HuH-7 (cell line): ENCODE measurements around the gene BANF1.
"Not testable (repeated sequence)": the region's sequence is repeated elsewhere in the genome, so short reads cannot be mapped to it uniquely, and the experiment has no call there.

Experiments used
- DNase-seq: peaks from one replicate; pipeline ENCODE4 v3.0.0; 2011; ENCODE audit warnings: low spot score

The BANF1 gene

DNA sequence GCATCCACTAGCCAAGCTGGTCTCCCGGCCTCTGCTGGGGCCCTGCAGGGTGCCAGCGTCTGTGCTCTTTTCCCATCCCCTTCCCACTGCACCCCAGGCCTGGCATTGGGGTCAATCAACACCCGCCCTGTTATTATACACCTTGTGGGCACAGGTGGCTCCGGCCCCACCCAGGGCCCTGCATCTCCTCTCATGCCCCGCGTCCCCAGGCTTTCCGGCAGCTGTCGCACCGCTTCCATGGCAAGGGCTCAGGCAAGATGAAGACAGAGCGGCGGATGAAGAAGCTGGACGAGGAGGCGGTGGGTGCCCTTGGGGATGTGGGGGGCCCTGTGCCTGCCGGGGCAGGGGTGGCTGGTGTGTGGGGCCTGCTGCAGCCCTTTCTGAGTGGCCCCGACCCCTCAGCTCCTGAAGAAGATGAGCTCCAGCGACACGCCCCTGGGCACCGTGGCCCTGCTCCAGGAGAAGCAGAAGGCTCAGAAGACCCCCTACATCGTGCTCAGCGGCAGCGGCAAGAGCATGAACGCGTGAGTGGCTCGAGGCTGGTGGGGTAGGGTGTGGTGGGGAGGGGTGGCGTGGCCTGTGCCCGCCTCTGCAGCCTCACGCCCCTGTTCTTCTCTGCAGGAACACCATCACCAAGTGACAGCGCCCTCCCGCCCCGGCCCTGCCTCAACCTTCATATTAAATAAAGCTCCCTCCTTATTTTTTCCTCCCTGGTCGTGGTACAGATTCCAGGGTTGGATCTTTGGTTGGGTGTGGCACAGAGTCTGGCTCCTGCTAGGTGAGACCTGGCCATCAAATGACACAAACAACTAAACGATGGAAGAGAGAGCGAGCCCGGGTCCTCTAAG is 23.7 kb upstream of the BANF1 start:
- DNase-seq = no peak

DNA sequence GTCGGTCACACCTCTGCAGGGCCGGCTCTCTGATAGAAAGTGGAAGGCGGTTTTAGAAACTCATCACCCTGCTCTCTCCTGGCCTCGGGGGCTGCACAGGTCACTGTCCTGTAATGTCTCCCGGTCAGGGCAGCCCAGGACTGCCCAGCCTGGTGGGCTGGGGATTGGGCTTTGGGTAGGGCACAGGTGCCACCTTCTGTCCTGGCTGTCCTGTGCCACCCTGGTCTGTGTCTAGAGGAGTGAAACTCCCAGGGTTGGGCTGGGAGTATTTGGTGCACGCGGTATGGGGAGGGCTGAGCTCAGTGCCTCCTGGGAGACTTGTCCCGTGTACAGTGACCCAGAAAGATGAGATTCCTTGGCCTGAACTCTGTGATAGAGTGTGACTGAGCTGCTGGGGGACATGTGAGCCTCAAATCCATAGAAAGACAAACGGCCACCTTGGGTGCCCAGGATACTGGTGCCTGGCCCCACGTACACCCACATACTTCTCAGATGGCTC is 23.0 kb upstream of the BANF1 start:
- DNase-seq = no peak

DNA sequence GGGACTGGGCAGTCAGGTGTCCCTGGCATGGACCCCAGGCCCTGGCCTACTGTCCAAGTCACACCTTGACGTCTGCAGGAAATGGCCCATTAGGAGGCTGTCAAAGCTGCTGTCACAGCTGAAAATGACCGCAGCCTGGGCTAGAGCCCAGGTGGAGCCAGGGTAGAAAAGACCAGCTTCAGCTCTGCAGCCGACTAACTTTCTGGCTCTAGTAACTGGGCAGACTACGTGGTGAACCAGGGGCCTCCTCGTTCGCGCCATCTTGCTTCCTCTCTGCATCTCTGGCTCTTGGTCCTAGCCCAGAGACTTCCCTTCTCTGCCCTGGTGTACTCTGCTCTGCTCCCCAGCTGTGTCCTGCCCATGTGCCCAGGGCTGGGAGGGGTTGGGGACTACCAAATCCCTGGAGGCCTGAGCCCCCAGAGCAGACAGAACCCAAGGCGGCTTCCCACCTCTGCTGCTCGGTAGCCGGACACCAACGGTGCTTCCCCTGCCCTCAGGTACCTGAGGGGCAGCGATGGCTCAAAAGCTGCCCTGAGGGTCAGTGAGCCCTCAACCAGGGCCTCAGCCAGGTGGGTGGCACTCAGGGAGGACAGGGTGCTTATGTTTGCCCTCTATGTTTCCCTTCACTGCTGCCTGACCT is 21.1 kb upstream of the BANF1 start:
- no peak for DNase-seq

DNA sequence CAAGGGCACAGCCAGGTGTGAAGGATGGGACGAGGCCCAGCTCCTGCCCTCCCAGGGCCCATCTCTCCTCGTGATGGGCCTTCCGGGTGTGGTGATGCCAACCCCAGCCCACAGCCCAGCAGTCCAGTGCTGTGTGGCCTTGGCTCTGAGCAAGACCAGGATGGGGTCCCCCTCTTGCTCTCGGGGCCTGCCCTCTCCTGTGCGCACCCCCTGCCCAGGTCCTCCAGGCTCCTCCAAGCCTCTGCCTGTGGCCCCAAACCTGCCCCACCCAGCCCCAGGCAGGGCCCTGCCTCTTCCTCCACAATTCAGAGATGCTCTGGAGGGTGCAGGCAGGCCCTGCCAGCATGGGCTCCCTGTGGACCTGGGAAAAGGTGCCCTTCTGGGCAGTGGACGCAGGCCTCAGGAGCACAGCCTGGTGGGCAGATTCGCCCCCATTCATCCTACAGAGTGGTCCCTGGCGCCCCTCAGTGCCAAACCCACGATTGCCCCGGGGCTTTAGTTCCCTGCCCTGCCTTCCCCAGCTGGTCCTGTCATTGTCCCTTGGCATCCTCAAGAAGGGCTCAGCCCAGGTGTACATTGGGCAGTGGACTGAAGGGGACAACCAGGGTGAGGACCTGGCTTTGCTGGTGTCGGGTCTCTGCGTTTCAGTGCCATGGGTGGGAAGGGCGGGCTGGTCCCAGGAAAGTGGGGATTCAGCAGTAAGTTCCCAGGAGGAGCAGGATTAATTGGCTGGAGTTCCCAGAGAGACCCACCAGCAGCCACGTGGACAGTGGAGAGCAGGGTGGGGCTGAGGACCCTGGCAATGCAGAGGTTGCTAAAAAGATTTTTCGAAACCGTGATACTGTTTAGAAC is 20.1 kb upstream of the BANF1 start:
- DNase-seq = no peak

DNA sequence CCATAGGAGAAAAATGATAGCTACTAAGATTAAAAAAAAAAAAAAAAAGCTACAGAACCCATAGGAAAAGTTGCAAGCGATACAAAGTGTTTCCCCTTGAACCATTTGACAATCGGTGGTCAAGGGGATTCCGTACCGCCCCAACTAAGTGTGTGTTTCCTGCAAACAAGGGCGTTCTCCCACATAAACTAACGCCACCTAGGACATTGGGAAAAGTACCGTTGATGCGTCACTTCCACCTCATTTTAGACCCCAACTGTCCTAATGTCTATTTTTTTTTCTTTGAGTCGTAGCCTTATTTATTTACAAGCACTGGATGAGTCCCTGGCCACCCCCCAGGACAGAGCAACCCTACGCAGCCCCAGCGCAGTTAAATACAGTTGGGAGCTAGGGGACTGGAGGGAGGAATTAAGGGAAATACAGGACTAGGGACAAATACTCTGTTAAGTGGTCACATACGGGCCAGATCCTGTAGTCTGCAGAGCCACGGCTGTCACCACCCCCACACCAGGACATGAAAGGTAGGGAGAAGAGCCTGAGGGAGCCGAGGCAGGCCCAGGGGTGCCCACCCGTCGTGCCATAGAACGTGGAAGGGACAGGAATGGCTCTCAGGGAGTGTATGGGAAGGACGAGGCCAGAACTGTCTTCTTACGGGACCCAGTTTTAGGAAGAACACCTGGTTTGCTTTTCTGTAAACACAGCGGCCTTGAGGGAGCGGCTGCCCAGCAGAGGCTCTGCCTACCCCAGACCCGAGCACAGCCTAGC is 19.3 kb upstream of the BANF1 start:
- DNase-seq = no peak

GRCh38 chr11:65983589-65983987 is 18.7 kb upstream of the BANF1 start:
- no peak for DNase-seq

GRCh38 chr11:65987336-65987735 is 15.0 kb upstream of the BANF1 start:
- no peak for DNase-seq

DNA sequence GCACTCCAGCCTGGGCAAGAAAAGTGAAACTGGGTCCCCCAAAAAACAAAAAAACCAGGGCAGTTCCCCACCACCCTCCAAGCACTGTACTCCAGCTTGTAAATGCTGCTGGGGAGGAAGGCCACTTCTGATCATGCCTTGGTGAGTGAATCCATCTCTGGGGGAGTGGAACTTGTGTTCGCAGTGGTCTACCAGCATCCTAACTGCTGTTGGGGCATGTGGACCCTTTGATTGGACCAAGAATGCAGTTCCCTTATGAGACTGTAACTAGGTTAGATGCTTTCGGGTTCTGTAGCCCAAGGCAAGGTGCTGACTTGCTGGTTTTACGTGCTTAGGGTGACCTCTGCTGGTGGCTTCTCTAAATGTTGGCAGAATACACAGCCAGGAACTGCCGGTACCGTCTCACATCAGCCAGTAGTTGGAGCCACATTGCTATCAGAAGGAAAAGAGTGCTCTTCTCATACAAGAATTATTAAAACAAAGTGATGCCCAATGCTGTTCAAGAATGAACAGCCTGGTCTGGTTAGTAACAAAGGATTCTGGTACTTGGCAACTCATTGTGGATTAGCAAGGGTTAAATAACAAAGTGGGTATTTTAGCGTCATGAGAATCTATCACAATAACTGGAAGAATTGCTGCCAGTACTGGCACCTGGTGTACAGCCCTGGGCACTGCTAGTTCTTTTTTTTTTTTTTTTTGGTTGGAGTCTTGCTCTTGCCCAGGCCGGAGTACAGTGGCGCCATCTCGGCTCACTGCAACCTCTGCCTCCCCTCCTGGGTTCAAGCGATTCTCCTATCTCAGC is 13.3 kb upstream of the BANF1 start:
- DNase-seq = peak; percentile 77

DNA sequence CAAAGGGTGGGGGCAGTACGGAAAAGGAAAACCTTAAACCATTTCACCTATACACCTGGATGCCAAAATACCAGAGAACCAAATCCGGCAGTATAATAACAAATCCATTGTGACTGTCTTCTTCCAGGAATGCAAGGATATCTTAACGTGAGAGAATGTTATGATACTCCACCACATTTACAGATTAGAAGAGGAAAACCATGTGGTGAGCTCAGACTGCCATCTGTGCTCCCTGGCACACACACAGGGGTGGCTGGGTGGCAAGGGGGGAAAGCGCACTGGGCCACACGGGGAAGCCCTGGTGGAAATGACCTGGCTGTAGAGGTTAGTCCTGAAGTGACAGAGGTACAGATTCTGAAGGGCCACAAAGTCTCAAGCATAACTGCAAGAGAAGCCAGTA is 10.2 kb upstream of the BANF1 start:
- no peak for DNase-seq

DNA sequence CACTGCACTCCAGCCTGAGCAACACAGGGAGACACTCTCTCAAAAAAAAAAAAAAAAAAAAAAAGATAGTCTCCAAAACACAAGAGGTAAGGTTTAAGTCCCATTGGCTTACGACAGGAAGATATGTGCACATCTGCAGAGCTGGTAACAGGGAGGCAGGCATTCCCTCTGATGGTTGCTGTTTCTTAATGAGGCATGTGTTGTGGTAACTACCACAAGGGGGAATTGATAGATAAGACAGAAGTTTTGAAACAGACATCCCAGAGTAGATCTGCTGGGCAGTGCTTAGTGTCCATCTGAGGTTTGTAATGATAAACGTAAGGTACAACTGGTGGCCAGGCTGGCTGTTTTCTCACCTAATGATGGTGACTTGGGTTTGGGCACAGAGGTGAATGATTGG is 5.0 kb upstream of the BANF1 start:
- no peak for DNase-seq

DNA sequence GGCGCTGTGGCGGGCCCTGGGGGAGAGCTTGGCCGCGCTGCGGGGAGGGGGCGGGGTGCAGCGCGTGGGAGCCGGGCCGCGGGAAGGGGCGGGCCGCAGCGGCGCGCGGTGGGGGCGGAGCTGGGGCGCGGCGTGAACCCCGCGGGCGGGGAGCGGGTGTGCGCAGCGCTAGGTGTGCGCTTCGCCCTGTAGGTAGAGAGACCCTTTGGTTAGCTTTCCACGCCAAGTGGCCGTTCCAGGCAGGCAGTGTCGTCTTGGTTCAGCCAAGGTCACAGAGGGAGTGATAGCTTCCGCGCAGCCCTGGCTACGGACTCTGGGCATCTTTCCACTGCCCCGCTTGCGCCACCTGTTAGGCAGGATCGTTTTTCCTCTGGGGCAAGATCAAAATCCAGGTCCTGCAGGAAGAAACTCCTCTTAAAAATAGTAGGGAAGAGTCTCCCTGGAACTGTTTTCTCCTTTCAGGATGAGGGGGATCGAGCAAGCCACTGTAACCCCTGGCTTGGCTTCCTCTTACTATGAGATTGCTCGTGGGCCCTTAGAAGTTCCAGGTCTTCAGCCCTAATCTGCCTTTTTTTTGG is 434 bp downstream of the BANF1 start:
- peak; percentile 55 for DNase-seq

- DNase-seq = no peak
Observed at GRCh38 chr11:66003291-66003690, 988 bp downstream of the BANF1 start.

DNA sequence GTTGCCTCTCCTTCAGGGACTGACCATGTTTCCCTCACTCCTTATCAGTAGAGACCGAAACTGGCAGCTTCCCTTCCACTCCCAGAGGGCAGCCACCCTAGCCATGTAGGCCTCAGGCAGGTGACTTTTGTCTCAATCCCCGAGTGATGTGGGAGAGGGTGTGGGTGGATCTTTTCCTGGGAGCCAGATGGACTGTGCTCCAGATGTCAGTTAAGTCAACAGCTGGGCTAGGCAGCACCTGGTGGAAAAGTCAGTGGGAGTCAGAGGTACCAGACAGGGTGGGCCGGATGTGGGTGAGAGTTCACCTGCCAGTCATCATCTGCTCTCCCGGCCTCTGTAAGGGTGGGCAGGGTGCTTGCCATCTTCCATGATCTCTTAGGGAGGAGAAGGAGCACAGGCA is 1.9 kb downstream of the BANF1 start:
- DNase-seq = no peak

- no peak for DNase-seq
Observed at GRCh38 chr11:66006134-66006890, 4.0 kb downstream of the BANF1 start.

DNA sequence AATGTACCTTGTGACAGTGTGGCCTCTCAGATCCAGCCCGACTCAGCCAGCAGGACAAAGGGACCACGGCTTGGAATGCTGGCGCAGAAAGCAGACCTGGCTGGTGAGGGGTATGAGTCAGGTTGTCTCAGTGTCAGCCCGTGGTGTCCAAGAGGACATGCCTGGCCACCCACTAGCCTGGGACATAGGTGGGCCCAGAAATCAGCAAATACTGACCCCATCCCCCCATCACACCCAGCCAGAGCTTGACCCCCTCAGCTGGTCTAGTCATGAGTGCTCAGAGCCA is 4.5 kb downstream of the BANF1 start:
- DNase-seq = no peak

DNA sequence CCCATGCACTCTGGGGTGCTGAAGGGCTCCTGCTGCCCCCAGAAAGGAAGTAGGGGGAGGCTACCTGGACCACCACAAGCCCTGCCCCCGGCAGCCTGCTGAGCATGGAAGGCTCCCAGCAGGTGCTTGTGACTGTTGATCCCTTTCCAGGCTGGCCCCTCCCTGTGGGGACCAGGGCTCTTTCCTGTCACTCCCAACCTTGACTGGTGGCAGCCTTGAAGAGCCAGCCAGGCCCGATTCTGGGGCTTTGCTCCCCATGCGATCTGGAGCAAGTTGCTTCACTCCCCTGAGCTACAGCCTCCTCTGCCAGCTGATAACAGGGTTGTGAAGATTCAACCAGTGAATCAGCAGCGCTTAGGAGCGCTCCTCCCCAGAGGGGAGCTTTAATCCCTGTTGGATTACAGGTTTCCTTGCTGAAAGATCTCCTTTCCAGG is 4.9 kb downstream of the BANF1 start:
- DNase-seq = no peak

DNA sequence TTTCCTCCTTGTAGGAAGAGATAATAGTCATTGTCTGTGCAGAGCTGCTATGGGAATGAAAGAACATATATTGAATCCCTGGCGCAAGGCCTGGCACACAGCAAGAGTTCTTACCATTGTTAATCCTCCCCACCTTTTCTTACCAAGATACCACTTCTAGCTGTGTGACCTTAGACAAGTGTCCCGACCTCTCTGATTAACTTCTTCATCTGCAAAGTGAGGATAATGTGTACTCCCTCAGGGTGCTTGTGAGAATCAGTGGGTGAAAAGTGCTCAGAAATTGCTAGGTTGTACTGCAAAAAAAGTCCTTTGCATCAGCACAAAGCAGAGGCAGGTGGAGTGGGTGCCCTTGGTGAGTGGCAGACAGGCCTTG is 5.8 kb downstream of the BANF1 start:
- DNase-seq = no peak

GRCh38 chr11:66008468-66009101 is 6.3 kb downstream of the BANF1 start:
- no peak for DNase-seq

GRCh38 chr11:66010036-66010435 is 7.7 kb downstream of the BANF1 start:
- DNase-seq = not testable (repeated sequence)
